Measurements from ENCODE around the gene SMIM13. TPM values are rescaled to one million over a fixed set of nuclear protein-coding genes. Genes with fewer than 3 reads are reported as not detected.

The SMIM13 gene
- total and polyA plus RNA-seq, 8 donors = 1.2 to 15.8 (median 3.0) TPM

DNA sequence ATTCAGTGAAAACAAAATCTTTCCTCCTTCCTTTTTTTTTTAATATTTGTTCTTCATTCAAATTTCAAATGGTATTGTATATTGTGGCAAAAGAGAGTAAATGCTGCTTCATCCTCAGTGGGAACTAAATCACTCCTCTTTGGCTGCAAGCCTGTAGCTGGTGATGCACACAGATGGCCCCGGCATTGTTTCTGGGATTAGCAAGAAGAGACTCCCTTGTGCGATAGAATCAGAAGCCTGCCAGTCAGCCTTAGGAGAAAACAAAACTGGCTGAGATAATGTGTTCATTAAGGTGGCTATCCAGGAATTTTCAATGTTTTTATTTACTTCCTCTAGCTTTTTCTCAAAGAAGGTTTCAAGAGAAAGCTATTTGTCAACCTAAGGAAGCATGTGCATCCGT lies 28.8 kb upstream of the SMIM13 start:
- Histone ChIP-seq H3K27ac (no peak overlapping the region), H3K9me3 (no peaks in the 10 kb centered on the region), H3K4me3 (no peak overlapping the region), H3K36me3 (no peaks in the 10 kb centered on the region), H3K27me3 (no peaks in the 10 kb centered on the region), H3K4me1 (peaks cover 0 to 4% (median 0%) of the 10 kb centered on the region in 4 donors)
- peak in 1 of 2 donors; percentile 22 for DNase-seq
- 76 to 83% (median 80%) methylated on average over 3 of the region's 3 CpGs for WGBS, 5 donors
- intact Hi-C loops (cut with DNase I; ENCODE audit: low total_unique reads) = loop anchor here (5.0 kb wide), 1 partner anchor 113 kb away; no protein-coding TSS in a partner anchor
- TF ChIP-seq POLR2A (IDR thresholded peaks at IDR 0.05) (no peak), POLR2AphosphoS5 (IDR thresholded peaks at IDR 0.05) (no peak), EP300 (IDR thresholded peaks at IDR 0.05) (no peak), CTCF (IDR thresholded peaks at IDR 0.05) (no peak)

DNA sequence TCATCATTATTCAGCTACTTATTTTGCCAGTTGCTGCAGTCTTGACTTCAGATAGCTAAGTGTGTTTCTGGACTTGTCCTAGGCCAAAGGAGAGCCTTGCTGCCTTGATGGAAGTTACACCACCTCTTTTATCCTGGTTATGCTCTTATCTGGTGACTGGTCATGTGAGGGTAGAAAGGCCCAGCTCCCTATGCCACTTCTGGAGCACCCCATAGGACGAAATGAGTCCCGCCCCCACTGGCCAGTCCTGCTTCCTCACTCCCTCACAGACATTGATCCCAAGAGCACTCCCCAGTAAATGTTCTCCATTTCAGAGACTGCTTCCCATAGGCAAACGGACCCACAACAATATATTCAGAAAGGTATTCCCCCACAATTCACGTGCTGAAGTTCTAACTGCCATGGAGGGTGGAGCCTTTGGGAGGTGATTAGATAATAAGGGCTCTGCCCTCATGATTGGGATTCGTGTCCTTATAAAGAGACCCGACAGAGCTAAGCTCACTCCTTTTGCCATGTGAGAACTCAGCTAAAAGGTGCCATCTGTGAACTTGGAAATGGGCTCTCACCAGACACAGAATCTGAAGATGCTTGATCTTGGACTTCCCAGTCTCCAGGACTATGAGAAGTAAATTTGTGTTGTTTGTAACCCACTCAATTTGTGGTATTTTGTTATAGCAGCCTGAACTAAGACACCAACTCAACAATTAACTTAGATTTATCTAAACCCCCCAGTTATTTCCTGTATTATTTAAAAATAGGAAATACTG lies 28.0 kb upstream of the SMIM13 start:
- intact Hi-C loops (cut with DNase I; ENCODE audit: low total_unique reads) = loop anchor here (5.0 kb wide), 1 partner anchor 113 kb away; no protein-coding TSS in a partner anchor
- no peaks in the 10 kb centered on the region for H3K36me3 ChIP-seq
- WGBS, 5 donors = 66 to 81% (median 69%) methylated on average over 6 of the region's 6 CpGs
- H3K27me3 ChIP-seq = no peaks in the 10 kb centered on the region
- H3K4me3 ChIP-seq = no peak overlapping the region
- DNase-seq = no peak
- TF ChIP-seq POLR2AphosphoS5 (IDR thresholded peaks at IDR 0.05) (no peak), POLR2A (IDR thresholded peaks at IDR 0.05) (no peak), CTCF (IDR thresholded peaks at IDR 0.05) (no peak), EP300 (IDR thresholded peaks at IDR 0.05) (no peak)
- no peak overlapping the region for H3K27ac ChIP-seq
- peaks cover 0 to 4% (median 0%) of the 10 kb centered on the region in 4 donors for H3K4me1 ChIP-seq
- H3K9me3 ChIP-seq = no peaks in the 10 kb centered on the region

DNA sequence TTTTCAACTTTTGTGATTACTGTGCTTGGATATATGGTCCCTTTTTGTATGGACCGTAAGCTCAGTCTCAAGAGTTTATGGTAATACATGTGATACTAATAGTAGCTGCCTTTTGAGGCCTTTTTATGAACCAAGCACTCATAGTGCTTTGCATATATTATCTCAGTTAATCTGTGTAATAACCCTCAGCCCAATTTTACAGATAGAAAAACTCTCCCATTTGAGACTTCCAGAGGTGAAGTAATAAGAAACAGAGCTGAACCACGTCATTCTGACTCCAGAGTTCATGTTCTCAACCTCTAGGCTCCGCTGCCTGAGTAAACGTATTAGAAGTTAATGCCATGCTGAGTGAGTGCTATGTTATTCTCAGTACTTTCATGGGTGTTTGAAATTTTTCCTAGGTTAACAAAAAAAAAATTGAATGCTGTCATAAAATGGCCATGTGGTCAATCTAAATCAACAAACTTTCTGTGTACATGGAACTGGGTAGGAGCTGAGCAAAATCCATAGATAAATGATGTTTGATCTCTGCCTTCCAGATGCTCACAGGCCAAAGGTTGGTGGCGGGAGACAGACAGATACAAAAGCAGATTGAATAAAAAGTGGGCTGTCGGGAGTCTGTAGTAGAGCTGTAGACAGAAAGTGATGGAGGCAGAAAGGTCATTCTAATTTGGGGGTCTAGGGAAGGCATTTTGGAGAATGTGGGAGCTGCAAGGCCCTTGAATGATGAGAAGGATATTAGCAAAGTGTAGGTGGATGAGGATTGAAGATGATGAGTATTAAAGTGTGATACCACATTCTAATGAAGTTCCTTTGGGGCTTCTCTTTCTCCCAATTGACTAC lies 26.9 kb upstream of the SMIM13 start:
- intact Hi-C loops (cut with DNase I; ENCODE audit: low total_unique reads) = loop anchor here (5.0 kb wide), 1 partner anchor 114 kb away; no protein-coding TSS in a partner anchor

More for the DNA sequence above, 26.9 kb upstream of the SMIM13 start:
- no peaks in the 10 kb centered on the region for H3K9me3 ChIP-seq
- no peaks in the 10 kb centered on the region for H3K27me3 ChIP-seq
- DNase-seq = no peak
- 83 to 89% (median 85%) methylated on average over 6 of the region's 6 CpGs for WGBS, 5 donors
- no peak overlapping the region for H3K27ac ChIP-seq
- no peaks in the 10 kb centered on the region for H3K36me3 ChIP-seq
- peaks cover 0 to 4% (median 0%) of the 10 kb centered on the region in 4 donors for H3K4me1 ChIP-seq
- no peak overlapping the region for H3K4me3 ChIP-seq
- no peak for TF ChIP-seq EP300 (IDR thresholded peaks at IDR 0.05)
- no peak for TF ChIP-seq CTCF (IDR thresholded peaks at IDR 0.05)
- TF ChIP-seq POLR2A (IDR thresholded peaks at IDR 0.05) = no peak
- TF ChIP-seq POLR2AphosphoS5 (IDR thresholded peaks at IDR 0.05) = no peak
